ENCODE data around the gene EP400.

The EP400 gene

GRCh38 chr12:131919051-131919347, 30.7 kb upstream of the EP400 start:
- H3K27ac Mint-ChIP-seq: no peak overlapping the region
- no peaks in the 10 kb centered on the region for H3K9me3 Mint-ChIP-seq
- H3K4me1 Mint-ChIP-seq: peaks cover 4% of the 10 kb centered on the region
- no peak for TF ChIP-seq CTCF (IDR thresholded peaks at IDR 0.05; ENCODE audit: unreplicated experiment in 3 of 3)
- H3K27me3 Mint-ChIP-seq (ENCODE audit: low read depth): no peaks in the 10 kb centered on the region
- peaks cover 12% of the 10 kb centered on the region for H3K36me3 Mint-ChIP-seq (ENCODE audit: low read depth)
- H3K4me3 Mint-ChIP-seq: no peak overlapping the region

GRCh38 chr12:131919366-131920156, 30.2 kb upstream of the EP400 start:
- H3K9me3 Mint-ChIP-seq: no peaks in the 10 kb centered on the region
- H3K27ac Mint-ChIP-seq: no peak overlapping the region
- no peak for TF ChIP-seq CTCF (IDR thresholded peaks at IDR 0.05; ENCODE audit: unreplicated experiment in 3 of 3)
- no peak overlapping the region for H3K4me3 Mint-ChIP-seq
- H3K4me1 Mint-ChIP-seq: peaks cover 7% of the 10 kb centered on the region
- H3K36me3 Mint-ChIP-seq (ENCODE audit: low read depth): peaks cover 12% of the 10 kb centered on the region
- H3K27me3 Mint-ChIP-seq (ENCODE audit: low read depth): no peaks in the 10 kb centered on the region

- Mint-ChIP-seq H3K27ac (no peak overlapping the region), H3K4me3 (no peak overlapping the region), H3K4me1 (peaks cover 12% of the 10 kb centered on the region), H3K36me3 (ENCODE audit: low read depth) (peaks cover 12% of the 10 kb centered on the region), H3K27me3 (ENCODE audit: low read depth) (no peaks in the 10 kb centered on the region), H3K9me3 (no peaks in the 10 kb centered on the region)
- no peak for TF ChIP-seq CTCF (IDR thresholded peaks at IDR 0.05; ENCODE audit: unreplicated experiment in 3 of 3)
Observed at GRCh38 chr12:131920157-131920508, 29.6 kb upstream of the EP400 start.

- Mint-ChIP-seq H3K27me3 (ENCODE audit: low read depth) (no peaks in the 10 kb centered on the region), H3K9me3 (no peaks in the 10 kb centered on the region), H3K27ac (no peak overlapping the region), H3K4me1 (peaks cover 12% of the 10 kb centered on the region), H3K4me3 (no peak overlapping the region), H3K36me3 (ENCODE audit: low read depth) (peaks cover 12% of the 10 kb centered on the region)
- no peak for TF ChIP-seq CTCF (IDR thresholded peaks at IDR 0.05; ENCODE audit: unreplicated experiment in 3 of 3)
Observed at GRCh38 chr12:131920902-131921840, 28.6 kb upstream of the EP400 start.

- H3K27ac Mint-ChIP-seq: no peak overlapping the region
- TF ChIP-seq CTCF (IDR thresholded peaks at IDR 0.05; ENCODE audit: unreplicated experiment in 3 of 3): no peak
Observed at GRCh38 chr12:131921866-131922769, 27.6 kb upstream of the EP400 start.

More at GRCh38 chr12:131921866-131922769, 27.6 kb upstream of the EP400 start:
- no peaks in the 10 kb centered on the region for H3K9me3 Mint-ChIP-seq
- peaks cover 12% of the 10 kb centered on the region for H3K4me1 Mint-ChIP-seq
- no peak overlapping the region for H3K4me3 Mint-ChIP-seq
- H3K27me3 Mint-ChIP-seq (ENCODE audit: low read depth): no peaks in the 10 kb centered on the region
- H3K36me3 Mint-ChIP-seq (ENCODE audit: low read depth): peaks cover 12% of the 10 kb centered on the region
